ENCODE results near the gene CCDC88C.
"Not testable (repeated sequence)": the region's sequence is repeated elsewhere in the genome, so short reads cannot be mapped to it uniquely, and the experiment has no call there.

Gene CCDC88C

GRCh38 chr14:91265404-91265803, 152.2 kb downstream of the CCDC88C start:
- no peak for DNase-seq (ENCODE audit: low read depth)

GRCh38 chr14:91264151-91265150, 153.2 kb downstream of the CCDC88C start:
- no peak for DNase-seq (ENCODE audit: low read depth)

- DNase-seq (ENCODE audit: low read depth), result no peak
Measured at GRCh38 chr14:91263329-91263728, 154.3 kb downstream of the CCDC88C start.

GRCh38 chr14:91261986-91262549, 155.6 kb downstream of the CCDC88C start:
- DNase-seq (ENCODE audit: low read depth), result no peak

GRCh38 chr14:91261115-91261514, 156.5 kb downstream of the CCDC88C start:
- no peak for DNase-seq (ENCODE audit: low read depth)

GRCh38 chr14:91258876-91259275, 158.7 kb downstream of the CCDC88C start:
- DNase-seq (ENCODE audit: low read depth), result no peak

- no peak for DNase-seq (ENCODE audit: low read depth)
Measured at GRCh38 chr14:91258011-91258618, 159.5 kb downstream of the CCDC88C start.

GRCh38 chr14:91257328-91258010, 160.2 kb downstream of the CCDC88C start:
- DNase-seq (ENCODE audit: low read depth), result no peak

GRCh38 chr14:91256661-91257060, 161.0 kb downstream of the CCDC88C start:
- no peak for DNase-seq (ENCODE audit: low read depth)

GRCh38 chr14:91255026-91255695, 162.5 kb downstream of the CCDC88C start:
- no peak for DNase-seq (ENCODE audit: low read depth)

- DNase-seq (ENCODE audit: low read depth), result no peak
Measured at GRCh38 chr14:91254461-91254860, 163.2 kb downstream of the CCDC88C start.

- DNase-seq (ENCODE audit: low read depth), result no peak
Measured at GRCh38 chr14:91253795-91254323, 163.8 kb downstream of the CCDC88C start.

GRCh38 chr14:91252871-91253794, 164.5 kb downstream of the CCDC88C start:
- DNase-seq (ENCODE audit: low read depth), result no peak

- no peak for DNase-seq (ENCODE audit: low read depth)
Measured at GRCh38 chr14:91250912-91251311, 166.7 kb downstream of the CCDC88C start.

- no peak for DNase-seq (ENCODE audit: low read depth)
Measured at GRCh38 chr14:91249841-91250616, 167.6 kb downstream of the CCDC88C start.

GRCh38 chr14:91246051-91246852, 171.4 kb downstream of the CCDC88C start:
- no peak for DNase-seq (ENCODE audit: low read depth)

- DNase-seq (ENCODE audit: low read depth), result not testable (repeated sequence)
Measured at GRCh38 chr14:91245616-91246015, 172.0 kb downstream of the CCDC88C start.

- DNase-seq (ENCODE audit: low read depth), result no peak
Measured at GRCh38 chr14:91245029-91245428, 172.6 kb downstream of the CCDC88C start.

- no peak for DNase-seq (ENCODE audit: low read depth)
Measured at GRCh38 chr14:91244501-91244901, 173.1 kb downstream of the CCDC88C start, which contains the start of gene GPR68. GPR68 (minus strand) TSS chr14:91244704; CDS start chr14:91235050, 9,654 bp downstream.

All from stimulated activated CD8-positive, alpha-beta memory T cell treated with anti-CD3 and anti-CD28 coated beads, Interleukin-15, amount 100 ng/mL, for 1 hour (primary cell).